Activated CD4-positive, alpha-beta T cell treated with anti-CD3 and anti-CD28 coated beads, Interleukin-2, amount 10 ng/mL, durations not matched to agents 7 days and 5 days (primary cell): ENCODE measurements around the gene GMEB1. TPM values are rescaled to one million over a fixed set of nuclear protein-coding genes. Genes with fewer than 3 reads are reported as not detected.
"Not testable (repeated sequence)": the region's sequence is repeated elsewhere in the genome, so short reads cannot be mapped to it uniquely, and the experiment has no call there.

Source experiments
- CTCF ChIA-PET: fragments of 350-600 bp; sonication (Branson Sonifier 250); formaldehyde crosslinking; loops from one replicate; lab custom pipeline; 2021; ENCODE audit warnings: antibody characterized with exemption; lab: Charles Lee
- POLR2A ChIA-PET: fragments of 350-600 bp; sonication (Branson Sonifier 250); formaldehyde crosslinking; loops from one replicate; lab custom pipeline; 2021; ENCODE audit warnings: antibody characterized with exemption; lab: Charles Lee
- DNase-seq: peaks from one replicate; pipeline ENCODE4 v3.0.0-alpha.2; 2020
- H3K27ac Mint-ChIP-seq: one replicate; pipeline ENCODE4 v1.8.0; 2021; ENCODE audit warnings: mild to moderate bottlenecking, moderate library complexity, mixed read lengths
- H3K27me3 Mint-ChIP-seq: one replicate; pipeline ENCODE4 v1.8.0; 2021; ENCODE audit warnings: mixed read lengths
- H3K36me3 Mint-ChIP-seq: one replicate; pipeline ENCODE4 v1.8.0; 2021; ENCODE audit warnings: low read depth, mixed read lengths
- H3K4me1 Mint-ChIP-seq: one replicate; pipeline ENCODE4 v1.8.0; 2021; ENCODE audit warnings: mixed read lengths
- H3K4me3 Mint-ChIP-seq: one replicate; pipeline ENCODE4 v1.8.0; 2021; ENCODE audit warnings: mild to moderate bottlenecking, moderate library complexity, mixed read lengths
- H3K9me3 Mint-ChIP-seq: one replicate; pipeline ENCODE4 v1.8.0; 2021; ENCODE audit warnings: mixed read lengths
- total RNA-seq, 2 experiments: library from RNA; stranded (reverse); gene quantifications; one replicate each; pipeline ENCODE4 v1.2.3, GENCODE V29; 2021

The GMEB1 gene
- 10 to 100 TPM; 26.8 to 27.2 TPM for total RNA-seq

GRCh38 chr1:28668191-28668955, at the start of gene GMEB1:
GMEB1 (plus strand) TSS chr1:28668784; CDS start chr1:28683613, 14,829 bp downstream.
- Mint-ChIP-seq H3K27me3 (no peaks in the 10 kb centered on the region), H3K9me3 (no peaks in the 10 kb centered on the region), H3K27ac (peak within 1 kb of the TSS; percentile 95), H3K4me3 (peak within 1 kb of the TSS; percentile 87), H3K36me3 (peaks cover 2% of the 10 kb centered on the region), H3K4me1 (peaks cover 13% of the 10 kb centered on the region)
- ChIA-PET POLR2A (interaction anchor here (0.6 to 2.1 kb wide), 5 partner anchors 13 to 233 kb away, joined by 3 to 5 read pairs (median 5); partner anchors contain the start of genes RNU11, TAF12 and YTHDF2), CTCF (interaction anchor here (0.6 to 2.6 kb wide), 8 partner anchors 12 to 209 kb away, joined by 3 to 17 read pairs (median 4); partner anchors contain the start of genes RNU11, TAF12 and YTHDF2)
- peak; percentile 86 for DNase-seq

GRCh38 chr1:28631713-28632112, 36.9 kb upstream of the GMEB1 start:
- H3K36me3 Mint-ChIP-seq, result peaks cover 4% of the 10 kb centered on the region

GRCh38 chr1:28632560-28632959, 36.0 kb upstream of the GMEB1 start:
- no peaks in the 10 kb centered on the region for H3K27me3 Mint-ChIP-seq

More at GRCh38 chr1:28631713-28632112, 36.9 kb upstream of the GMEB1 start:
- Mint-ChIP-seq H3K9me3 (no peaks in the 10 kb centered on the region), H3K27ac (no peak overlapping the region), H3K4me1 (peaks cover 7% of the 10 kb centered on the region), H3K4me3 (no peak overlapping the region), H3K27me3 (no peaks in the 10 kb centered on the region)
- POLR2A ChIA-PET, result no interaction called here
- CTCF ChIA-PET, result interaction anchor here (0.6 to 1.1 kb wide), 5 partner anchors 8 to 564 kb away, joined by 3 read pairs; no protein-coding TSS in a partner anchor
- DNase-seq, result no peak

GRCh38 chr1:28640766-28641165, 27.8 kb upstream of the GMEB1 start:
- Mint-ChIP-seq H3K9me3 (no peaks in the 10 kb centered on the region), H3K36me3 (peaks cover 8% of the 10 kb centered on the region), H3K4me1 (peaks cover 33% of the 10 kb centered on the region), H3K27me3 (no peaks in the 10 kb centered on the region), H3K4me3 (peak overlapping the region; percentile 93), H3K27ac (peak overlapping the region; percentile 98)
- DNase-seq, result peak; percentile 57
- CTCF ChIA-PET, result interaction anchor here (0.9 to 4.1 kb wide), 3 partner anchors 9 to 95 kb away, joined by 3 to 24 read pairs (median 3); partner anchors contain the start of gene YTHDF2
- POLR2A ChIA-PET, result interaction anchor here (1.2 kb wide), 1 partner anchor 61 kb away, joined by 4 read pairs; no protein-coding TSS in a partner anchor

More at GRCh38 chr1:28632560-28632959, 36.0 kb upstream of the GMEB1 start:
- H3K36me3 Mint-ChIP-seq, result peaks cover 4% of the 10 kb centered on the region
- H3K4me3 Mint-ChIP-seq, result no peak overlapping the region
- CTCF ChIA-PET, result interaction anchor here (0.6 to 1.3 kb wide), 2 partner anchors 10 to 123 kb away, joined by 3 to 4 read pairs; partner anchors contain the start of gene TAF12
- H3K9me3 Mint-ChIP-seq, result no peaks in the 10 kb centered on the region
- no peak for DNase-seq
- POLR2A ChIA-PET, result interaction anchor here (0.6 kb wide), 1 partner anchor 18 kb away, joined by 3 read pairs; no protein-coding TSS in a partner anchor
- peaks cover 7% of the 10 kb centered on the region for H3K4me1 Mint-ChIP-seq
- peak overlapping the region; percentile 22 for H3K27ac Mint-ChIP-seq

- Mint-ChIP-seq H3K4me3 (peak overlapping the region; percentile 93), H3K9me3 (no peaks in the 10 kb centered on the region), H3K27me3 (no peaks in the 10 kb centered on the region), H3K27ac (peak overlapping the region; percentile 98), H3K4me1 (peaks cover 38% of the 10 kb centered on the region), H3K36me3 (peaks cover 8% of the 10 kb centered on the region)
- ChIA-PET CTCF (interaction anchor here (0.6 to 4.1 kb wide), 4 partner anchors 9 to 94 kb away, joined by 3 to 24 read pairs (median 4); partner anchors contain the start of gene YTHDF2), POLR2A (interaction anchor here (0.6 to 1.0 kb wide), 8 partner anchors 26 to 480 kb away, joined by 3 to 13 read pairs (median 4); partner anchors contain the start of genes EPB41, GMEB1 and YTHDF2)
- DNase-seq, result no peak
These were observed 26.3 kb upstream of the GMEB1 start for GRCh38 chr1:28642056-28642846.

- peak within 1 kb of the TSS; percentile 93 for H3K4me3 Mint-ChIP-seq
- CTCF ChIA-PET, result interaction anchor here (0.7 to 4.1 kb wide), 10 partner anchors 10 to 1422 kb away, joined by 3 to 24 read pairs (median 4); partner anchors contain the start of genes GMEB1, SRSF4 and YTHDF2
- H3K27ac Mint-ChIP-seq, result peak within 1 kb of the TSS; percentile 98
- peaks cover 46% of the 10 kb centered on the region for H3K4me1 Mint-ChIP-seq
- H3K27me3 Mint-ChIP-seq, result no peaks in the 10 kb centered on the region
- DNase-seq, result peak; percentile 93
- POLR2A ChIA-PET, result interaction anchor here (0.6 to 1.0 kb wide), 6 partner anchors 25 to 271 kb away, joined by 3 to 13 read pairs (median 4); partner anchors contain the start of genes EPB41, GMEB1 and YTHDF2
- peaks cover 8% of the 10 kb centered on the region for H3K36me3 Mint-ChIP-seq
- H3K9me3 Mint-ChIP-seq, result no peaks in the 10 kb centered on the region
These were observed 25.5 kb upstream of the GMEB1 start, which contains the start of gene TAF12 for GRCh38 chr1:28642847-28643635. TAF12 (minus strand) TSS chr1:28643067; CDS start chr1:28622081, 20,986 bp downstream.

GRCh38 chr1:28644494-28644893, 24.1 kb upstream of the GMEB1 start:
- POLR2A ChIA-PET, result interaction anchor here (0.5 kb wide), 1 partner anchor 139 kb away, joined by 3 read pairs; the partner anchor contains the start of gene RCC1
- Mint-ChIP-seq H3K4me3 (peak overlapping the region; percentile 93), H3K9me3 (no peaks in the 10 kb centered on the region), H3K36me3 (peaks cover 8% of the 10 kb centered on the region), H3K27me3 (no peaks in the 10 kb centered on the region), H3K27ac (peak overlapping the region; percentile 98), H3K4me1 (peaks cover 57% of the 10 kb centered on the region)
- CTCF ChIA-PET, result interaction anchor here (0.5 to 2.1 kb wide), 4 partner anchors 12 to 283 kb away, joined by 4 to 5 read pairs (median 5); no protein-coding TSS in a partner anchor
- DNase-seq, result no peak

GRCh38 chr1:28645406-28645805, 23.2 kb upstream of the GMEB1 start:
- H3K36me3 Mint-ChIP-seq, H3K4me3 Mint-ChIP-seq, H3K9me3 Mint-ChIP-seq, DNase-seq, POLR2A ChIA-PET, H3K27me3 Mint-ChIP-seq, H3K27ac Mint-ChIP-seq: not testable (repeated sequence)
- H3K4me1 Mint-ChIP-seq, result peaks cover 50% of the 10 kb centered on the region
- CTCF ChIA-PET, result interaction anchor here (1.5 kb wide), 1 partner anchor 11 kb away, joined by 5 read pairs; no protein-coding TSS in a partner anchor

- CTCF ChIA-PET, result interaction anchor here (1.0 kb wide), 1 partner anchor 16 kb away, joined by 3 read pairs; no protein-coding TSS in a partner anchor
- peak overlapping the region; percentile 61 for H3K27ac Mint-ChIP-seq
These were observed 22.5 kb upstream of the GMEB1 start for GRCh38 chr1:28646040-28646439.

GRCh38 chr1:28648008-28648473, 20.5 kb upstream of the GMEB1 start:
- POLR2A ChIA-PET, result interaction anchor here (0.6 to 1.6 kb wide), 7 partner anchors 20 to 1010 kb away, joined by 3 to 12 read pairs (median 4); partner anchors contain the start of genes GMEB1 and YTHDF2
- Mint-ChIP-seq H3K27me3 (no peaks in the 10 kb centered on the region), H3K27ac (peak overlapping the region; percentile 97), H3K4me3 (peak overlapping the region; percentile 77), H3K9me3 (no peaks in the 10 kb centered on the region), H3K36me3 (no peaks in the 10 kb centered on the region), H3K4me1 (peaks cover 34% of the 10 kb centered on the region)
- DNase-seq, result peak; percentile 92
- CTCF ChIA-PET, result interaction anchor here (0.6 to 2.2 kb wide), 7 partner anchors 18 to 272 kb away, joined by 3 to 19 read pairs (median 3); partner anchors contain the start of genes GMEB1 and YTHDF2

More at GRCh38 chr1:28646040-28646439, 22.5 kb upstream of the GMEB1 start:
- no peak for DNase-seq
- POLR2A ChIA-PET, result interaction anchor here (0.6 kb wide), 1 partner anchor 140 kb away, joined by 3 read pairs; the partner anchor contains the start of gene RCC1
- H3K9me3 Mint-ChIP-seq, result no peaks in the 10 kb centered on the region
- H3K27me3 Mint-ChIP-seq, result no peaks in the 10 kb centered on the region
- H3K4me3 Mint-ChIP-seq, result no peak overlapping the region
- H3K36me3 Mint-ChIP-seq, result peaks cover 4% of the 10 kb centered on the region
- H3K4me1 Mint-ChIP-seq, result peaks cover 44% of the 10 kb centered on the region
